Measurements from ENCODE around the gene TC2N. TPM values are rescaled to one million over a fixed set of nuclear protein-coding genes. Genes with fewer than 3 reads are reported as not detected.

Gene TC2N
- total RNA-seq, 1 donor from 2014 or later, result 210 TPM

DNA sequence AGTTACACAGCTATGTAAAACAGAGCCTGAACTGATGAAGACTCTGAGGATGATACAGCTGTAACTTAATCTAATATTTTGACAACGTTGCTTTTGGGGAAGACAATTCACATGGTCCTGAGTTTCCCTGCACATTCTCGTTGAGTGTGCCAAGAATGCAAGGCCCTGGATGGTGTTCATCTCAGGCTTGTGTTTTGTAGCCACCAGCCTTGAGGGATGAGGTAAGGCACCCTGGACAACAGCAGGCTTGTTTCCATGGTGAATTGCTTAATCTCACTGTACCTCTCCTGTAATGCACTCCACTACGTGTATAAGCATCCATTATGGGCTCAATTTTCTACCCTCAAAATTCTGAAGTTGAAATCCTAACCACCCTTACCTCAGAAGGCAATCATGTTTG lies 137.6 kb downstream of the TC2N start:
- intact Hi-C loops (cut with micrococcal nuclease), result no loop called here

Other genes with a start within 250 kb of the TC2N start
- 3.8 and 8.0 TPM in 2 replicates for gene CATSPERB, start 135.4 kb downstream of the TC2N start, total RNA-seq
- gene FBLN5, start 80.2 kb upstream of the TC2N start, total RNA-seq, result 2.0 and 2.6 TPM in 2 replicates
- gene TRIP11, start 172.5 kb upstream of the TC2N start, total RNA-seq, result 44.2 and 44.7 TPM in 2 replicates
- 23.4 and 24.0 TPM in 2 replicates for gene ATXN3, start 239.0 kb upstream of the TC2N start, total RNA-seq

Measured in T-helper 2 cell treated with Interferon-gamma antibody and Interleukin-4, amounts not matched to agents 100 ng/mL and 5 ng/mL, for 36 hours (primary cell).